Panc1 (cell line): ENCODE results near the gene EID2. TPM values are rescaled to one million over a fixed set of nuclear protein-coding genes. Genes with fewer than 3 reads are reported as not detected.

Experiments used
- ATAC-seq: fragments of 200-7000 bp; cut with Tn5 transposase; 2 replicates; pipeline ENCODE4 v1.9.1; 2020; ENCODE audit warnings: mild to moderate bottlenecking, moderate library complexity
- BruUV-seq: library from RNA; stranded (reverse); fragments of 400-500 nt; replicated peaks from 2 replicates; lab custom pipeline; 2021; lab: Mats Ljungman, UMichigan
- CTCF ChIA-PET: fragments of 300-600 bp; sonication (Branson Sonifier 250); formaldehyde crosslinking; loops from one replicate; lab custom pipeline; 2022; ENCODE audit warnings: antibody characterized with exemption; lab: Charles Lee
- POLR2A ChIA-PET: fragments of 300-600 bp; sonication (Branson Sonifier 250); formaldehyde crosslinking; loops from one replicate; lab custom pipeline; 2022; ENCODE audit warnings: antibody characterized with exemption; lab: Charles Lee
- DNase-seq: peaks from one replicate; pipeline ENCODE4 v3.0.0-alpha.2; 2010; ENCODE audit warnings: low read depth, low spot score
- H3K27ac ChIP-seq: 2 replicates; pipeline ENCODE4 v1.5.1; 2011; ENCODE audit warnings: mild to moderate bottlenecking, low read length, inconsistent platforms
- H3K27me3 ChIP-seq: fragments of 200-500 bp; sonication (Bioruptor generic); 2 replicates; pipeline ENCODE4 v1.6.0; 2014; ENCODE audit warnings: low read length, inconsistent platforms; ENCODE audit not compliant: control insufficient read depth, insufficient read depth
- H3K36me3 ChIP-seq: fragments of 200-500 bp; sonication (Bioruptor generic); 2 replicates; pipeline ENCODE4 v1.5.1; 2014; ENCODE audit warnings: inconsistent platforms, mild to moderate bottlenecking, low read length, moderate library complexity; ENCODE audit not compliant: control insufficient read depth, insufficient read depth
- H3K4me1 ChIP-seq: 2 replicates; pipeline ENCODE4 v1.5.1; 2011; ENCODE audit warnings: inconsistent platforms, mild to moderate bottlenecking, low read length, moderate library complexity; ENCODE audit not compliant: control insufficient read depth, insufficient read depth
- H3K4me3 ChIP-seq, 2 experiments: 2 replicates each; pipeline ENCODE4 v1.5.1; 2011 to 2012; ENCODE audit warnings: low read depth in 2 of 2, low read length in 2 of 2, mild to moderate bottlenecking in 2 of 2, inconsistent platforms in 1 of 2, moderate library complexity in 1 of 2
- H3K9me3 ChIP-seq: fragments of 200-500 bp; sonication (Bioruptor generic); 2 replicates; pipeline ENCODE4 v1.5.1; 2014; ENCODE audit warnings: low read depth, mild to moderate bottlenecking, inconsistent platforms, low read length, moderate library complexity; ENCODE audit not compliant: control insufficient read depth, insufficient read depth
- CTCF ChIP-seq: fragments of 450-650 bp; IDR thresholded peaks from 2 replicates; pipeline ENCODE4 v1.5.1; 2017; ENCODE audit warnings: mild to moderate bottlenecking
- POLR2AphosphoS5 ChIP-seq: IDR thresholded peaks from 2 replicates; pipeline ENCODE4 v1.6.1; 2012; ENCODE audit warnings: mild to moderate bottlenecking, low read depth, low read length, moderate library complexity
- SIN3A ChIP-seq: IDR thresholded peaks from 2 replicates; pipeline ENCODE4 v1.6.1; 2012; ENCODE audit warnings: low read depth, mild to moderate bottlenecking, low read length, moderate library complexity, borderline replicate concordance; ENCODE audit not compliant: insufficient read depth
- TCF7L2 ChIP-seq: IDR thresholded peaks from 2 replicates; pipeline ENCODE4 v1.6.1; 2011; ENCODE audit warnings: mild to moderate bottlenecking, low read depth, low read length, inconsistent platforms
- in situ Hi-C: cut with HindIII; loops from 2 replicates; pipeline ENCODE4 v1.10.0; 2016; ENCODE audit warnings: low sequenced_read_pairs, low pct_unique_long_range_greater_than_20kb
- intact Hi-C: fragments of 100-400 bp; cut with micrococcal nuclease; formaldehyde crosslinking; loops from one replicate; pipeline ENCODE4 v1.10.0; 2022; ENCODE audit not compliant: unreplicated experiment
- total RNA-seq: library from RNA; stranded (reverse); gene quantifications from one replicate; pipeline ENCODE4 v1.2.1, GENCODE V29; 2021; ENCODE audit not compliant: unreplicated experiment
- TF ChIP-seq, protein P1 (sequence below), 2 experiments: IDR thresholded peaks; 2 replicates each; pipeline ENCODE4 v1.6.1; 2011 to 2012; ENCODE audit warnings: low read depth in 2 of 2, control low read depth in 1 of 2, low read length in 1 of 2, mild to moderate bottlenecking in 1 of 2, moderate library complexity in 1 of 2; ENCODE audit not compliant: insufficient read depth in 1 of 2

EID2 gene
- total RNA-seq, 1 experiment from 2014 or later: 163 TPM

DNA sequence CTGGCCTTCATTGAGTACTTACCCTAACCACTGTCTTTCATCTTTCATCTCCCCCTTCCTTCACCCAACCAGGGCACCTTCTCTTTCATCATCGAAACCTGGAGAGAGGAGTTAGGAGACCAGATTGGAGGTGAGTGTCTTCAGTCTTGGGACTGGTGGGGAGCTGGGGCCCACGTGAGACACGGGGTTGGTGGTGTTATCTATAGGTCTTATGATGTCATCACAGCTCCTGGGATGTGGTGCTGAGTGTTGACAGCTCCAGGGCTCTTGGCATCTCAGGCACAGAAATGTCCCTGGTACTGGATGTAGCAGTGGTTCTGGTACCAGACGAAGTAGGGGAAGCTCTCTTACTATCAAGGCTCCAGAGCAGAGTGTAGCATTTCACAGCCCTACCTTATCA, 39.4 kb downstream of the EID2 start:
- no peaks in the 10 kb centered on the region for H3K9me3 ChIP-seq
- BruUV-seq: no TSS peak
- no peaks in the 10 kb centered on the region for H3K36me3 ChIP-seq
- CTCF ChIA-PET: interaction anchor here (0.6 to 4.9 kb wide), 24 partner anchors 8 to 719 kb away, joined by 3 to 104 read pairs (median 5); partner anchors contain the start of genes EID2B and RPS16
- intact Hi-C loops (no loop called here), in situ Hi-C loops (loop anchor here (5.0 kb wide), 6 partner anchors 42 to 342 kb away; partner anchors contain the start of genes EID2, MED29 and PAF1)
- no peak overlapping the region for H3K27ac ChIP-seq
- TF ChIP-seq CTCF: no peak
- TF ChIP-seq, protein P1, sequence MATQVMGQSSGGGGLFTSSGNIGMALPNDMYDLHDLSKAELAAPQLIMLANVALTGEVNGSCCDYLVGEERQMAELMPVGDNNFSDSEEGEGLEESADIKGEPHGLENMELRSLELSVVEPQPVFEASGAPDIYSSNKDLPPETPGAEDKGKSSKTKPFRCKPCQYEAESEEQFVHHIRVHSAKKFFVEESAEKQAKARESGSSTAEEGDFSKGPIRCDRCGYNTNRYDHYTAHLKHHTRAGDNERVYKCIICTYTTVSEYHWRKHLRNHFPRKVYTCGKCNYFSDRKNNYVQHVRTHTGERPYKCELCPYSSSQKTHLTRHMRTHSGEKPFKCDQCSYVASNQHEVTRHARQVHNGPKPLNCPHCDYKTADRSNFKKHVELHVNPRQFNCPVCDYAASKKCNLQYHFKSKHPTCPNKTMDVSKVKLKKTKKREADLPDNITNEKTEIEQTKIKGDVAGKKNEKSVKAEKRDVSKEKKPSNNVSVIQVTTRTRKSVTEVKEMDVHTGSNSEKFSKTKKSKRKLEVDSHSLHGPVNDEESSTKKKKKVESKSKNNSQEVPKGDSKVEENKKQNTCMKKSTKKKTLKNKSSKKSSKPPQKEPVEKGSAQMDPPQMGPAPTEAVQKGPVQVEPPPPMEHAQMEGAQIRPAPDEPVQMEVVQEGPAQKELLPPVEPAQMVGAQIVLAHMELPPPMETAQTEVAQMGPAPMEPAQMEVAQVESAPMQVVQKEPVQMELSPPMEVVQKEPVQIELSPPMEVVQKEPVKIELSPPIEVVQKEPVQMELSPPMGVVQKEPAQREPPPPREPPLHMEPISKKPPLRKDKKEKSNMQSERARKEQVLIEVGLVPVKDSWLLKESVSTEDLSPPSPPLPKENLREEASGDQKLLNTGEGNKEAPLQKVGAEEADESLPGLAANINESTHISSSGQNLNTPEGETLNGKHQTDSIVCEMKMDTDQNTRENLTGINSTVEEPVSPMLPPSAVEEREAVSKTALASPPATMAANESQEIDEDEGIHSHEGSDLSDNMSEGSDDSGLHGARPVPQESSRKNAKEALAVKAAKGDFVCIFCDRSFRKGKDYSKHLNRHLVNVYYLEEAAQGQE (IDR thresholded peaks at IDR 0.05; ENCODE audit: insufficient read depth in 1 of 2, low read depth in 2 of 2, low read length in 1 of 2): no peak
- no peak for TF ChIP-seq TCF7L2
- TF ChIP-seq POLR2AphosphoS5: no peak
- no peak for TF ChIP-seq SIN3A
- peaks cover 8% of the 10 kb centered on the region for H3K27me3 ChIP-seq
- DNase-seq (no peak), ATAC-seq (no peak)
- POLR2A ChIA-PET: interaction anchor here (0.5 to 3.7 kb wide), 11 partner anchors 9 to 333 kb away, joined by 3 to 43 read pairs (median 5); partner anchors contain the start of genes DYRK1B, RPS16, SELENOV and SUPT5H
- peaks cover 23% of the 10 kb centered on the region for H3K4me1 ChIP-seq
- no peak overlapping the region for H3K4me3 ChIP-seq

- no peak overlapping the region for H3K27ac ChIP-seq
- peaks cover 23% of the 10 kb centered on the region for H3K4me1 ChIP-seq
- POLR2A ChIA-PET: interaction anchor here (0.6 to 6.6 kb wide), 11 partner anchors 14 to 334 kb away, joined by 3 to 66 read pairs (median 8); partner anchors contain the start of genes DYRK1B, RPS16, SELENOV and SUPT5H
- H3K9me3 ChIP-seq: no peaks in the 10 kb centered on the region
- peaks cover 8% of the 10 kb centered on the region for H3K27me3 ChIP-seq
- CTCF ChIA-PET: interaction anchor here (0.6 to 4.9 kb wide), 18 partner anchors 9 to 398 kb away, joined by 3 to 104 read pairs (median 6); partner anchors contain the start of genes EID2B and RPS16
- intact Hi-C loops: loop anchor here (2.0 kb wide), 2 partner anchors 33 to 59 kb away; partner anchors contain the start of gene EID2B
- no peak overlapping the region for H3K4me3 ChIP-seq
- ATAC-seq (no peak), DNase-seq (no peak)
- in situ Hi-C loops: loop anchor here (5.0 kb wide), 6 partner anchors 42 to 342 kb away; partner anchors contain the start of genes EID2, MED29 and PAF1
- no peaks in the 10 kb centered on the region for H3K36me3 ChIP-seq
- BruUV-seq: no TSS peak
- TF ChIP-seq SIN3A (no peak), TCF7L2 (no peak)
Observed at GRCh38 chr19:39499932-39500331, 40.0 kb downstream of the EID2 start.
